SK-N-SH treated with all-trans-retinoic acid at 6 μM for 48 hours (cell line): ENCODE measurements around the gene SNAPC4.

ENCODE experiments used
- ATAC-seq: fragments of 200-7000 bp; cut with Tn5 transposase; 3 replicates; pipeline ENCODE4 v1.9.1; 2020; ENCODE audit warnings: mild to moderate bottlenecking, moderate library complexity
- BACH2 ChIP-seq: fragments of 250-450 bp; sonication (Bioruptor Pico); IDR thresholded peaks from 2 replicates; pipeline ENCODE4 v1.9.0; 2021; ENCODE audit warnings: mild to moderate bottlenecking, borderline replicate concordance
- CREB5 ChIP-seq: fragments of 250-450 bp; sonication (Bioruptor Pico); IDR thresholded peaks from 2 replicates; pipeline ENCODE4 v1.5.1; 2020; ENCODE audit warnings: low read depth, mild to moderate bottlenecking, moderate library complexity
- CSDC2 ChIP-seq: fragments of 250-450 bp; sonication (Bioruptor Pico); IDR thresholded peaks from 2 replicates; pipeline ENCODE4 v1.5.0; 2020; ENCODE audit warnings: mild to moderate bottlenecking, moderate library complexity
- ESRRG ChIP-seq: fragments of 250-450 bp; sonication (Bioruptor Pico); IDR thresholded peaks from 2 replicates; pipeline ENCODE4 v1.6.1; 2021; ENCODE audit warnings: mild to moderate bottlenecking
- GLIS3 ChIP-seq: fragments of 250-450 bp; sonication (Bioruptor Pico); IDR thresholded peaks from 2 replicates; pipeline ENCODE4 v1.5.0; 2020; ENCODE audit warnings: mild to moderate bottlenecking, moderate library complexity
- ISL1 ChIP-seq: fragments of 250-450 bp; sonication (Bioruptor Pico); IDR thresholded peaks from 2 replicates; pipeline ENCODE4 v2.1.2; 2022; ENCODE audit warnings: mild to moderate bottlenecking, moderate library complexity
- OSR1 ChIP-seq: fragments of 250-450 bp; sonication (Bioruptor Pico); IDR thresholded peaks from 2 replicates; pipeline ENCODE4 v1.8.0; 2022; ENCODE audit warnings: moderate library complexity, mild to moderate bottlenecking, inconsistent platforms
- PPARA ChIP-seq: fragments of 250-450 bp; sonication (Bioruptor Pico); IDR thresholded peaks from 2 replicates; pipeline ENCODE4 v1.5.0; 2020; ENCODE audit warnings: mild to moderate bottlenecking, borderline replicate concordance
- RARB ChIP-seq: fragments of 250-450 bp; sonication (Bioruptor Pico); IDR thresholded peaks from 2 replicates; pipeline ENCODE4 v1.8.0; 2021; ENCODE audit warnings: mild to moderate bottlenecking, moderate library complexity
- SNAI2 ChIP-seq: fragments of 250-450 bp; sonication (Bioruptor Pico); IDR thresholded peaks from 2 replicates; pipeline ENCODE4 v1.5.0; 2020; ENCODE audit warnings: mild to moderate bottlenecking, moderate library complexity
- TCF4 ChIP-seq: fragments of 250-450 bp; sonication (Bioruptor Pico); IDR thresholded peaks from 2 replicates; pipeline ENCODE4 v1.8.0; 2021; ENCODE audit warnings: mild to moderate bottlenecking, moderate library complexity, borderline replicate concordance
- ZC3H10 ChIP-seq: fragments of 250-450 bp; sonication (Bioruptor Pico); IDR thresholded peaks from 2 replicates; pipeline ENCODE4 v1.5.1; 2021; ENCODE audit warnings: mild to moderate bottlenecking, moderate library complexity
- ZFP3 ChIP-seq: fragments of 250-450 bp; sonication (Bioruptor Pico); IDR thresholded peaks from 2 replicates; pipeline ENCODE4 v1.5.0; 2020; ENCODE audit warnings: mild to moderate bottlenecking, moderate library complexity
- ZFP30 ChIP-seq: fragments of 450-650 bp; formaldehyde crosslinking; IDR thresholded peaks from 2 replicates; pipeline ENCODE4 v1.5.0; 2022; ENCODE audit warnings: mild to moderate bottlenecking, moderate library complexity
- ZNF565 ChIP-seq: fragments of 450-650 bp; formaldehyde crosslinking; conservative IDR thresholded peaks from 2 replicates; pipeline ENCODE4 v1.5.0; 2020; ENCODE audit warnings: low read depth, mild to moderate bottlenecking, moderate library complexity
- ZNF8 ChIP-seq: fragments of 450-650 bp; formaldehyde crosslinking; IDR thresholded peaks from 2 replicates; pipeline ENCODE4 v1.5.0; 2020; ENCODE audit warnings: mild to moderate bottlenecking, moderate library complexity
- TF ChIP-seq, protein P1 (sequence below): fragments of 250-450 bp; sonication (Bioruptor Pico); IDR thresholded peaks from 2 replicates; pipeline ENCODE4 v1.8.0; 2020; ENCODE audit warnings: mild to moderate bottlenecking, moderate library complexity, borderline replicate concordance
- TF ChIP-seq, protein P2 (sequence below): fragments of 250-450 bp; sonication (Bioruptor Pico); IDR thresholded peaks from 2 replicates; pipeline ENCODE4 v1.5.0; 2020; ENCODE audit warnings: mild to moderate bottlenecking, moderate library complexity
- TF ChIP-seq, protein P3 (sequence below): fragments of 250-450 bp; sonication (Bioruptor Pico); IDR thresholded peaks from 2 replicates; pipeline ENCODE4 v1.5.1; 2021; ENCODE audit warnings: mild to moderate bottlenecking, moderate library complexity

The SNAPC4 gene

DNA sequence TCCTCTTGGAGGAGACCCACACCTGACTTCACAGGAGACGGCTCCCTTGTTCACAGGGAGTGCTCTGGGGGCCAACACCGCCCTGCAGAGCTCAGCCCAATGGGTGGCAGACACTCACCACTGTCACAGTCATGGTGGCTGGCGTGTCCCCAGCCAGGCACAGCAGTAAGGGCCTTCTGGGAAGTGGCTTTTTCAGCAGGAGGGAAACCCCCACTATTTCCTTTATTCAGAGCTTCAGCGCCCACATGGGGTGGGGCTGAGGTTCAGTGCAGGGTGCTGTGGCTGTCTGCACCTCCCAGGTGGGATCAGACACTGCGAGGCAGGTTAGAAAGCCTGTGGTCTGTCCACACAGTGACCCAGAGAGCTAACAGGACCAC lies 3.6 kb upstream of the SNAPC4 start:
- no peak for TF ChIP-seq TCF4 (CRISPR knock-in tag)
- TF ChIP-seq OSR1 (CRISPR knock-in tag) = no peak
- TF ChIP-seq SNAI2 (CRISPR knock-in tag) = no peak
- TF ChIP-seq PPARA = no peak
- TF ChIP-seq, protein P1, sequence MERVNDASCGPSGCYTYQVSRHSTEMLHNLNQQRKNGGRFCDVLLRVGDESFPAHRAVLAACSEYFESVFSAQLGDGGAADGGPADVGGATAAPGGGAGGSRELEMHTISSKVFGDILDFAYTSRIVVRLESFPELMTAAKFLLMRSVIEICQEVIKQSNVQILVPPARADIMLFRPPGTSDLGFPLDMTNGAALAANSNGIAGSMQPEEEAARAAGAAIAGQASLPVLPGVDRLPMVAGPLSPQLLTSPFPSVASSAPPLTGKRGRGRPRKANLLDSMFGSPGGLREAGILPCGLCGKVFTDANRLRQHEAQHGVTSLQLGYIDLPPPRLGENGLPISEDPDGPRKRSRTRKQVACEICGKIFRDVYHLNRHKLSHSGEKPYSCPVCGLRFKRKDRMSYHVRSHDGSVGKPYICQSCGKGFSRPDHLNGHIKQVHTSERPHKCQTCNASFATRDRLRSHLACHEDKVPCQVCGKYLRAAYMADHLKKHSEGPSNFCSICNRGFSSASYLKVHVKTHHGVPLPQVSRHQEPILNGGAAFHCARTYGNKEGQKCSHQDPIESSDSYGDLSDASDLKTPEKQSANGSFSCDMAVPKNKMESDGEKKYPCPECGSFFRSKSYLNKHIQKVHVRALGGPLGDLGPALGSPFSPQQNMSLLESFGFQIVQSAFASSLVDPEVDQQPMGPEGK (CRISPR knock-in tag) = no peak
- no peak for TF ChIP-seq ZNF565 (CRISPR knock-in tag)
- TF ChIP-seq GLIS3 (CRISPR knock-in tag) = no peak
- TF ChIP-seq ZFP30 (CRISPR knock-in tag) = no peak
- no peak for ATAC-seq

DNA sequence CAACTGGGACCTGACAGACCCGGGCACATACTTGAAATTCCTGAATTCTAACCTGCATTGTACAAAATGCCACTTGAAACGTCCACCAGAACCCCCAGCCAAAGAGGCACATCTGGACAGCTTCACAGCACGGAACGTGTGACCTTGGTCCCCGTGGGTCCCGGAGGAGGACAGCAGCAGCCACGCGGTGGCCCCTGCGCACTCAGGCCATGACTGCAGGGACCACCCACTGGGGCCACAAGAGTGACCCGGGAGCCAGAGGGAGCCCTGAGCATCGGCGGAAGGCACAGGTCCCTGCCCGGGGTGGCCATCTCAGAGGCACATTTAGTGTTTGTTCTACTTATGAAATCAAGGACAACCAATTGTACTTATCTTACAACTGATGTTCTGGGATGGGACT lies 2.1 kb upstream of the SNAPC4 start:
- TF ChIP-seq BACH2 (CRISPR knock-in tag) (no peak), ZFP30 (CRISPR knock-in tag) (no peak), ZFP3 (CRISPR knock-in tag) (no peak), RARB (CRISPR knock-in tag) (no peak), ZNF565 (CRISPR knock-in tag) (no peak), TCF4 (CRISPR knock-in tag) (no peak), ISL1 (CRISPR knock-in tag) (no peak), ZNF8 (CRISPR knock-in tag) (no peak), CREB5 (CRISPR knock-in tag) (no peak), CSDC2 (no peak), PPARA (no peak)
- TF ChIP-seq, protein P2, sequence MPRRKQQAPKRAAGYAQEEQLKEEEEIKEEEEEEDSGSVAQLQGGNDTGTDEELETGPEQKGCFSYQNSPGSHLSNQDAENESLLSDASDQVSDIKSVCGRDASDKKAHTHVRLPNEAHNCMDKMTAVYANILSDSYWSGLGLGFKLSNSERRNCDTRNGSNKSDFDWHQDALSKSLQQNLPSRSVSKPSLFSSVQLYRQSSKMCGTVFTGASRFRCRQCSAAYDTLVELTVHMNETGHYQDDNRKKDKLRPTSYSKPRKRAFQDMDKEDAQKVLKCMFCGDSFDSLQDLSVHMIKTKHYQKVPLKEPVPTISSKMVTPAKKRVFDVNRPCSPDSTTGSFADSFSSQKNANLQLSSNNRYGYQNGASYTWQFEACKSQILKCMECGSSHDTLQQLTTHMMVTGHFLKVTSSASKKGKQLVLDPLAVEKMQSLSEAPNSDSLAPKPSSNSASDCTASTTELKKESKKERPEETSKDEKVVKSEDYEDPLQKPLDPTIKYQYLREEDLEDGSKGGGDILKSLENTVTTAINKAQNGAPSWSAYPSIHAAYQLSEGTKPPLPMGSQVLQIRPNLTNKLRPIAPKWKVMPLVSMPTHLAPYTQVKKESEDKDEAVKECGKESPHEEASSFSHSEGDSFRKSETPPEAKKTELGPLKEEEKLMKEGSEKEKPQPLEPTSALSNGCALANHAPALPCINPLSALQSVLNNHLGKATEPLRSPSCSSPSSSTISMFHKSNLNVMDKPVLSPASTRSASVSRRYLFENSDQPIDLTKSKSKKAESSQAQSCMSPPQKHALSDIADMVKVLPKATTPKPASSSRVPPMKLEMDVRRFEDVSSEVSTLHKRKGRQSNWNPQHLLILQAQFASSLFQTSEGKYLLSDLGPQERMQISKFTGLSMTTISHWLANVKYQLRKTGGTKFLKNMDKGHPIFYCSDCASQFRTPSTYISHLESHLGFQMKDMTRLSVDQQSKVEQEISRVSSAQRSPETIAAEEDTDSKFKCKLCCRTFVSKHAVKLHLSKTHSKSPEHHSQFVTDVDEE (CRISPR knock-in tag) = no peak
- TF ChIP-seq, protein P3, sequence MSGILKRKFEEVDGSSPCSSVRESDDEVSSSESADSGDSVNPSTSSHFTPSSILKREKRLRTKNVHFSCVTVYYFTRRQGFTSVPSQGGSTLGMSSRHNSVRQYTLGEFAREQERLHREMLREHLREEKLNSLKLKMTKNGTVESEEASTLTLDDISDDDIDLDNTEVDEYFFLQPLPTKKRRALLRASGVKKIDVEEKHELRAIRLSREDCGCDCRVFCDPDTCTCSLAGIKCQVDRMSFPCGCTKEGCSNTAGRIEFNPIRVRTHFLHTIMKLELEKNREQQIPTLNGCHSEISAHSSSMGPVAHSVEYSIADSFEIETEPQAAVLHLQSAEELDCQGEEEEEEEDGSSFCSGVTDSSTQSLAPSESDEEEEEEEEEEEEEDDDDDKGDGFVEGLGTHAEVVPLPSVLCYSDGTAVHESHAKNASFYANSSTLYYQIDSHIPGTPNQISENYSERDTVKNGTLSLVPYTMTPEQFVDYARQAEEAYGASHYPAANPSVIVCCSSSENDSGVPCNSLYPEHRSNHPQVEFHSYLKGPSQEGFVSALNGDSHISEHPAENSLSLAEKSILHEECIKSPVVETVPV = no peak
- TF ChIP-seq, protein P1 (CRISPR knock-in tag) = no peak
- ATAC-seq = no peak

DNA sequence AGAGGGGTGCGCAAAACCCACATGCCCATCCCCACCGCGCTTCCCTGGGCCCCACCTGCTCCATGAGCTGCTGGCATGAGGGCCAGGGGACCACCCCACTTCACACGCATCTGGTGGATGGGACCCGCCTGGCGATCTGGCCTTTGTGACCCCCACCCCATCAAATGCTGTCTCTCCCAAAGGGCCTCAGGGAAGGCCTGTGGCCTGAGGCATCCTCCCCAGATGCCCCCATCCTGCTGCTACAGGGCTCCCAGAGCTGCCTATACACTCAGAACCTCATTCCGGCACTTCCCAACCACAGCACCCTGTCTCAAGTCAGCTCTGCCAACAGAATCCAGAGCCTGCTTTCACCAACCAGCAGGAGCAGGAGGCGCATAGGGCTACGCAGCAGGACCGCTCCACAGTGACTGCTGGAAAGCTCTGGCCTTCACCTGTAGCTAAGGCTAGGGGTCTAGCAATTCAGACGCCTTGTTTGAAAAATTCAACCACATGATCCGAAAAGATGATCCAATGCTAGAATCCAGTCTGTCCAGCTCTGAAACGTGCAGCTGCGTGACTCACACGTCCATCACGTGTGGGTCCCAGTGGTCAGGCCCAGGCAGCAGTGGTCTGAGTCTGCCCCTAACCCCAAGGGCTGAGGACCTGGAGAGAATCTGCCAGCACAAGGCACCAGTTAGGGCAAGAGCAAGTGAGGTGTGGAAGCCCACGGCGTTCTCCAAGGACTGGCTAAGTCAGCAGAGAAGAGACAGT lies 1.4 kb upstream of the SNAPC4 start:
- no peak for ATAC-seq
- TF ChIP-seq ZFP30 (CRISPR knock-in tag) = no peak
- no peak for TF ChIP-seq OSR1 (CRISPR knock-in tag)
- TF ChIP-seq ESRRG (CRISPR knock-in tag) = no peak
- TF ChIP-seq CSDC2 = no peak
- no peak for TF ChIP-seq RARB (CRISPR knock-in tag)
- TF ChIP-seq PPARA = no peak
- no peak for TF ChIP-seq TCF4 (CRISPR knock-in tag)
- TF ChIP-seq ZFP3 (CRISPR knock-in tag) = no peak
- TF ChIP-seq ZC3H10 = no peak
- no peak for TF ChIP-seq SNAI2 (CRISPR knock-in tag)
- TF ChIP-seq CREB5 (CRISPR knock-in tag) = no peak
- no peak for TF ChIP-seq GLIS3 (CRISPR knock-in tag)
- TF ChIP-seq, protein P2 (CRISPR knock-in tag) = no peak
- TF ChIP-seq, protein P3 = no peak
